SK-N-SH (cell line): ENCODE data around the gene NPC1. TPM values are rescaled to one million over a fixed set of nuclear protein-coding genes. Genes with fewer than 3 reads are reported as not detected.

Source experiments
- CTCF ChIA-PET: fragments of 300-600, 350-600 bp; formaldehyde crosslinking; extraction: SDS; loops from one replicate; lab custom pipeline; 2021; lab: Yijun Ruan, JAX
- POLR2A ChIA-PET: fragments of 350-600 bp; sonication (Branson Sonifier 250); formaldehyde crosslinking; extraction: SDS; loops from one replicate; lab custom pipeline; 2020; ENCODE audit warnings: antibody characterized with exemption, inconsistent platforms; lab: Yijun Ruan, JAX
- DNase-seq: peaks from one replicate; pipeline ENCODE4 v3.0.0; 2012
- H2AFZ ChIP-seq: fragments of 200-600 bp; sonication (generic); 2 replicates; pipeline ENCODE4 v1.8.1; 2016; ENCODE audit warnings: antibody characterized with exemption, mild to moderate bottlenecking, low read depth
- H3F3A ChIP-seq: fragments of 200-600 bp; sonication (generic); replicated peaks from 2 replicates; pipeline ENCODE3; 2016; ENCODE audit warnings: antibody characterized with exemption, mild to moderate bottlenecking; ENCODE audit not compliant: insufficient read depth
- H3K27ac ChIP-seq, 2 experiments: fragments of 200-500 bp in 1 of 2; fragments of 200-600 bp in 1 of 2; sonication (Bioruptor generic) in 1 of 2; sonication (generic), shearing (Covaris generic) in 1 of 2; 2 replicates each; pipeline versions ENCODE4 v1.5.1 to v1.6.1; 2014 to 2016; ENCODE audit warnings: low read depth in 2 of 2, inconsistent platforms in 1 of 2, low read length in 1 of 2, mild to moderate bottlenecking in 1 of 2, mixed read lengths in 1 of 2
- H3K27me3 ChIP-seq: fragments of 200-600 bp; sonication (generic), shearing (Covaris generic); 2 replicates; pipeline ENCODE4 v1.6.1; 2016; ENCODE audit warnings: mixed run types; ENCODE audit not compliant: insufficient read depth
- H3K36me3 ChIP-seq, 2 experiments: fragments of 200-500 bp in 1 of 2; fragments of 200-600 bp in 1 of 2; sonication (Bioruptor generic) in 1 of 2; sonication (generic) in 1 of 2; replicated peaks in 1 of 2; 2 replicates each; pipeline versions ENCODE3 to v1.5.1; 2014 to 2016; ENCODE audit warnings: low read length in 1 of 2, mild to moderate bottlenecking in 1 of 2; ENCODE audit not compliant: insufficient read depth in 2 of 2, control insufficient read depth in 1 of 2
- H3K4me1 ChIP-seq, 2 experiments: fragments of 200-500 bp in 1 of 2; fragments of 200-600 bp in 1 of 2; sonication (Bioruptor generic) in 1 of 2; sonication (generic), shearing (Covaris generic) in 1 of 2; 2 replicates each; pipeline versions ENCODE4 v1.5.1 to v1.6.1; 2014 to 2016; ENCODE audit warnings: low read depth in 1 of 2, low read length in 1 of 2, mixed run types in 1 of 2; ENCODE audit not compliant: insufficient read depth in 2 of 2, control insufficient read depth in 1 of 2
- H3K4me2 ChIP-seq: fragments of 200-600 bp; sonication (generic), shearing (Covaris generic); 2 replicates; pipeline ENCODE4 v1.6.1; 2017; ENCODE audit warnings: mixed run types
- H3K4me3 ChIP-seq, 2 experiments: fragments of 200-500 bp in 1 of 2; fragments of 200-600 bp in 1 of 2; sonication (Bioruptor generic) in 1 of 2; sonication (generic), shearing (Covaris generic) in 1 of 2; 2 replicates each; pipeline versions ENCODE4 v1.5.1 to v1.8.1; 2014 to 2016; ENCODE audit warnings: low read depth in 2 of 2, inconsistent platforms in 1 of 2, low read length in 1 of 2, mild to moderate bottlenecking in 1 of 2, mixed read lengths in 1 of 2, moderate library complexity in 1 of 2
- H3K79me2 ChIP-seq: fragments of 200-600 bp; sonication (generic); 2 replicates; pipeline ENCODE4 v1.8.1; 2017; ENCODE audit warnings: mild to moderate bottlenecking; ENCODE audit not compliant: insufficient read depth
- H3K9ac ChIP-seq: fragments of 200-600 bp; sonication (generic); 2 replicates; pipeline ENCODE4 v1.6.1; 2017; ENCODE audit warnings: mixed run types
- H3K9me2 ChIP-seq: fragments of 200-600 bp; sonication (generic); 2 replicates; pipeline ENCODE4 v1.6.1; 2017; ENCODE audit warnings: mixed run types
- H3K9me3 ChIP-seq: fragments of 200-600 bp; sonication (generic); 2 replicates; pipeline ENCODE4 v1.6.1; 2017; ENCODE audit warnings: mixed run types, mild to moderate bottlenecking, moderate library complexity
- H4K20me1 ChIP-seq: fragments of 200-600 bp; sonication (generic); 2 replicates; pipeline ENCODE4 v1.6.1; 2017; ENCODE audit warnings: mild to moderate bottlenecking, mixed run types; ENCODE audit not compliant: insufficient read depth
- CTCF ChIP-seq: fragments of 200-600 bp; sonication (generic); IDR thresholded peaks from 2 replicates; pipeline ENCODE4 v1.6.1; 2017; ENCODE audit warnings: antibody characterized with exemption, mild to moderate bottlenecking, moderate library complexity
- EP300 ChIP-seq, 2 experiments: IDR thresholded peaks; 2 replicates each; pipeline versions ENCODE4 v1.4.0 to v1.6.1; 2012; ENCODE audit warnings: borderline replicate concordance in 1 of 2, low read depth in 1 of 2, low read length in 1 of 2
- EZH2phosphoT487 ChIP-seq: fragments of 200-600 bp; sonication (generic); IDR thresholded peaks from 2 replicates; pipeline ENCODE4 v1.6.1; 2017; ENCODE audit warnings: low read depth, mixed run types, mild to moderate bottlenecking, antibody characterized with exemption, moderate library complexity, borderline replicate concordance
- FOXJ3 ChIP-seq: sonication (generic); formaldehyde crosslinking; IDR thresholded peaks from 2 replicates; pipeline ENCODE4 v1.5.1; 2020; ENCODE audit warnings: mild to moderate bottlenecking, missing genetic modification reagents
- IRF3 ChIP-seq: fragments of 150-350 bp; IDR thresholded peaks from 2 replicates; pipeline ENCODE4 v1.6.1; 2016; ENCODE audit warnings: mild to moderate bottlenecking, low read depth, low read length
- MXI1 ChIP-seq: IDR thresholded peaks from 2 replicates; pipeline ENCODE4 v1.6.1; 2012; ENCODE audit warnings: mild to moderate bottlenecking, low read depth, low read length, improper control_type of control experiment
- NFIC ChIP-seq: IDR thresholded peaks from 2 replicates; pipeline ENCODE4 v1.4.0; 2012; ENCODE audit warnings: borderline replicate concordance
- RAD21 ChIP-seq: IDR thresholded peaks from 2 replicates; pipeline ENCODE4 v1.6.1; 2012; ENCODE audit warnings: mild to moderate bottlenecking, low read length
- RCOR1 ChIP-seq: fragments of 150-350 bp; IDR thresholded peaks from 2 replicates; pipeline ENCODE4 v1.6.1; 2017; ENCODE audit warnings: antibody characterized with exemption, low read length
- USF2 ChIP-seq: fragments of 150-350 bp; IDR thresholded peaks from 2 replicates; pipeline ENCODE4 v1.6.1; 2017; ENCODE audit warnings: antibody characterized with exemption, low read length, low read depth, borderline replicate concordance
- YY1 ChIP-seq: IDR thresholded peaks from 2 replicates; pipeline ENCODE4 v1.4.0; 2012; ENCODE audit warnings: low read depth, mild to moderate bottlenecking
- WGBS: methylation state at CpG from one replicate; pipeline ENCODE4 v1.1.6; 2017; ENCODE audit warnings: low lambda C conversion rate; 5-methylcytosine and 5-hydroxymethylcytosine counted together
- polyA plus RNA-seq, 3 experiments: library from polyadenylated mRNA; depleted of rRNA; stranded (reverse); fragments of >200 nt; gene quantifications; 2 replicates each; pipeline ENCODE4 v1.2.3, GENCODE V29; 2012

The NPC1 gene
- polyA plus RNA-seq, 1 of the 3 experiments (the other 2 are of a cell fraction) = 23.9 TPM

- no peak for DNase-seq
- H3F3A ChIP-seq = no peaks in the 10 kb centered on the region
- TF ChIP-seq FOXJ3 (CRISPR knock-in tag) (no peak), NFIC (no peak), IRF3 (no peak), USF2 (no peak)
- H3K4me3 ChIP-seq = no peak overlapping the region; a peak in 1 of 4 replicates
- ChIA-PET CTCF (interaction anchor here (0.6 to 1.6 kb wide), 4 partner anchors 10 to 127 kb away, joined by 3 read pairs; no protein-coding TSS in a partner anchor), POLR2A (no interaction called here)
- no peak overlapping the region for H3K9ac ChIP-seq
- peaks cover 6% of the 10 kb centered on the region; the same call in 1 of the 2 replicates for H4K20me1 ChIP-seq
- peaks cover 0 to 12% of the 10 kb centered on the region in 2 experiments; a peak in 3 of 4 replicates for H3K4me1 ChIP-seq
- H3K9me2 ChIP-seq = no peaks in the 10 kb centered on the region
- no peaks in the 10 kb centered on the region for H3K9me3 ChIP-seq
- H3K36me3 ChIP-seq = peaks cover 0 to 4% of the 10 kb centered on the region in 2 experiments
- no peak overlapping the region for H3K4me2 ChIP-seq
- no peak overlapping the region for H2AFZ ChIP-seq
- H3K27ac ChIP-seq = peak overlapping the region in 1 of 2 experiments; percentile 61; a peak in 2 of 4 replicates
- H3K27me3 ChIP-seq = no peaks in the 10 kb centered on the region
- 96% methylated on average over 7 of the region's 7 CpGs for WGBS
- H3K79me2 ChIP-seq = peaks cover 34% of the 10 kb centered on the region; the same call in 1 of the 2 replicates
Observed at GRCh38 chr18:23575309-23575651, 11.0 kb downstream of the NPC1 start.

- TF ChIP-seq MXI1 (peak; percentile 45; the same call in 1 of the 2 replicates), EZH2phosphoT487 (no peak), CTCF (no peak), RAD21 (no peak), RCOR1 (peak; percentile 41; the same call in 1 of the 2 replicates), YY1 (no peak), EP300 (IDR thresholded peaks at IDR 0.05; ENCODE audit: borderline replicate concordance in 1 of 2, low read depth in 1 of 2, low read length in 1 of 2) (peak in 1 of 2 experiments; percentile 36; a peak in 1 of 4 replicates), IRF3 (no peak)
- H3K9ac ChIP-seq = no peak overlapping the region
- WGBS = 87% methylated on average over 5 of the region's 5 CpGs
- H2AFZ ChIP-seq = no peak overlapping the region
- H3K27me3 ChIP-seq = no peaks in the 10 kb centered on the region
- H3K4me3 ChIP-seq = no peak overlapping the region
- CTCF ChIA-PET = interaction anchor here (0.6 to 1.6 kb wide), 4 partner anchors 10 to 128 kb away, joined by 3 read pairs; no protein-coding TSS in a partner anchor
- no peaks in the 10 kb centered on the region for H3K9me3 ChIP-seq
- peak; percentile 78 for DNase-seq
- H3K9me2 ChIP-seq = no peaks in the 10 kb centered on the region
- peak overlapping the region in 1 of 2 experiments; percentile 61; a peak in 2 of 4 replicates for H3K27ac ChIP-seq
- H3K79me2 ChIP-seq = peaks cover 34% of the 10 kb centered on the region; the same call in 1 of the 2 replicates
- POLR2A ChIA-PET = no interaction called here
- peaks cover 0 to 12% of the 10 kb centered on the region in 2 experiments; a peak in 3 of 4 replicates for H3K4me1 ChIP-seq
- H3K36me3 ChIP-seq = peaks cover 3 to 4% of the 10 kb centered on the region in 2 experiments
- no peaks in the 10 kb centered on the region for H3F3A ChIP-seq
- H3K4me2 ChIP-seq = no peak overlapping the region
- peaks cover 5% of the 10 kb centered on the region; the same call in 1 of the 2 replicates for H4K20me1 ChIP-seq
Observed at GRCh38 chr18:23574611-23575308, 11.5 kb downstream of the NPC1 start.
